SKM-1 (cell line): Measurements from ENCODE around the gene IQGAP1.
"Not testable (repeated sequence)": the region's sequence is repeated elsewhere in the genome, so short reads cannot be mapped to it uniquely, and the experiment has no call there.

Experiments
- DNase-seq: peaks from one replicate; lab custom pipeline; 2025; ENCODE audit not compliant: unreplicated experiment; lab: John Stamatoyannopoulos, UW

IQGAP1 gene

DNA sequence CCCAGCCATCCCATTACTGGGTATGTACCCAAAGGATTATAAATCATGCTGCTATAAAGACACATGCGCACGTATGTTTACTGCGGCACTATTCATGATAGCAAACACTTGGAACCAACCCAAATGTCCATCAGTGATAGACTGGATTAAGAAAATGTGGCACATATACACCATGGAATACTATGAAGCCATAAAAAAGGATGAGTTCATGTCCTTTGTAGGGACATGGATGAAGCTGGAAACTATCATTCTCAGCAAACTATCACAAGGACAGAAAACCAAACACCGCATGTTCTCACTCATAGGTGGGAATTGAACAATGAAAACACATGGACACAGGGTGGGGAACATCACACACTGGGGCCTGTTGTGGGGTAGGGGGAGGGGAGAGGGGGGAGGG lies 22.3 kb downstream of the IQGAP1 start:
- not testable (repeated sequence) for DNase-seq

GRCh38 chr15:90411176-90411575 lies 23.1 kb downstream of the IQGAP1 start:
- no peak for DNase-seq

- DNase-seq = peak; percentile 48
These were observed 24.5 kb downstream of the IQGAP1 start for GRCh38 chr15:90412356-90413194.

GRCh38 chr15:90413411-90414379 lies 25.7 kb downstream of the IQGAP1 start:
- no peak for DNase-seq

DNA sequence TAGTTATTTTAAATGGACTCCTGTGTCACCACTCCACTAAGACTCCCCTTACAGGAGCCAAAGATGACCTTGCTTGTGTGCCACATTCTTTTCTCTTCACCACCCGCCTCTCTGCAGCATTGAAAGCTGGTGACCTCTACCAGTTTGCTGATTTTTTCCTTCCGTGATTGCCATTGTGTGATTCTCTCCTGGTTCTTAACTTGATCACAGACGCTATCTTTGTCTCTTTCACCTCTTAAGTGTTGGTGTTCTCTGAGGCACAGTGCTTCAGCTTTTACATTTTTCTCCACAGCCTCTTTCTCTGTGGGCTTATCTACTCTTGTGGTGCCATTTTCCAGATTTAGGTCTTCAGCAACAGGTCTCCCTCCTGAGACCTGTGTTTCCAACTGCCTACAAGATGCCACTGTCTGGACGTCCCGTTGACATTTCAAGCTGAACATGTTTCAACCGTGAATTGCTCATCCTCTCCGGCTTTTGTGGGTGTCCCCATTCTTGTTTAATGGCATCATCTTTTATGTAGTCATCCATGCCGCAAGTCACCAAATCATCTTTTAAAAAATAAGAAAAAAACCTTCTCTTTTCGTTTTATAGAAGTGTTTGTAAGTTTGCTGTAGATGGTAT lies 26.5 kb downstream of the IQGAP1 start:
- DNase-seq = no peak

DNA sequence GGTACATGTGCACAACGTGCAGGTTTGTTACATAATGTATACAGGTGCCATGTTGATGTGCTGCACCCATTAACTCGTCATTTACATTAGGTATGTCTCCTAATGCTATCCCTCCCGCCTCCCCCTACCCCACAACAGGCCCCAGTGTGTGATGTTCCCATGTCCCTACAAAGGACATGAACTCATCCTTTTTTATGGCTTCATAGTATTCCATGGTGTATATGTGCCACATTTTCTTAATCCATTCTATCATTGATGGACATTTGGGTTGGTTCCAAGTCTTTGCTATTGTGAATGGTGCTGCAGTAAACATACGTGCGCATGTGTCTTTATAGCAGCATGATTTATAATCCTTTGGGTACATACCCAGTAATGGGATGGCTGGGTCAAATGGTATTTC lies 28.0 kb downstream of the IQGAP1 start:
- DNase-seq = not testable (repeated sequence)

- DNase-seq = no peak
These were observed 30.6 kb downstream of the IQGAP1 start for GRCh38 chr15:90418627-90419026.

DNA sequence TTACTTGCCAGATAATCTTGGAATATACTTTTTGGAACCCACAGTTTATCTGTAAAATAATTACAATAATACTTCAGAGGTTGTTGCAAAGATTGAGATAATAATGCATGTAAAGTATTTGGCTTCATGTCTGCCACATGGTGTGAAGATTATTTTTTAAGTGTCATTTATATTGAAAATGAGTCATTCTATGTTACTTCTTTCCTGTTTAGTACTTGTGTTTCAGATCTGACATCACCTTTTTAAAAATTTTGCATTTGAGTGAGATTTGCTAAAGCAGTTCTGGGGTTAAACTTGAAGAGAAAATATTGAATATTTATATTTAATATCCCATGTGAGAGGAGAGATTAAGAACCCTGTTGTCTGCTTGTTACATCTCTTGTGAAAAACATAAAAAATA lies 31.2 kb downstream of the IQGAP1 start:
- no peak for DNase-seq

DNA sequence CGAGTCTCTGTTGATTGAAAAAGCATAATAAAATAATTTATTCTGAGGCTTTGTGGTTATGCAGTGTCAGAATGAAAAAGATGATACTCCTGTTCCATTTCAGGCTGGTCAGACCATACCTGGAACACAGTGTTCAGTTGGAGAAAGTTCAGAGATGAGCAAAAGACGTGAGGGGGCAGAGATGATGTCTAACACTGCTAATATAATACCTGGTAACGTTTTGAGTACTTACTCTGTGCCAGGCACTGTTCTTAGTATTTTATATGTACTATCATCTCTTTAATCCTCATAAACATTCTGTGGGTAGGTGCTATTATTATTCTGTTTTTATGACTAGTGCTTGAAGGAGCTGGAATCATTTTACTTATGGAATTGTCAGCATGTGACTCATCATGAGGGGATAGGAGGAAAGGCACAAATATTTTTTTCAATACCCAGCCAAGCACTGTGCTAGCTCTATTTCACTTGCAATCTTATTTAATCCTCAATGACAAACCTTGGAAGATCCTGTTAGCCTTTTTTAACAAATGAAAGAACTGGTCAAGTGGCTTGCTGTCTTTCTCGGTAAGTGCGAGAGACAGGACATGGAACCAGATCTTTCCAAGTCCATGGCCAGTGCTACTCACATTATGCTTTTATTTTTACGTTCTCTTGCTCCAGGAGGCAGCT lies 31.8 kb downstream of the IQGAP1 start:
- no peak for DNase-seq

DNA sequence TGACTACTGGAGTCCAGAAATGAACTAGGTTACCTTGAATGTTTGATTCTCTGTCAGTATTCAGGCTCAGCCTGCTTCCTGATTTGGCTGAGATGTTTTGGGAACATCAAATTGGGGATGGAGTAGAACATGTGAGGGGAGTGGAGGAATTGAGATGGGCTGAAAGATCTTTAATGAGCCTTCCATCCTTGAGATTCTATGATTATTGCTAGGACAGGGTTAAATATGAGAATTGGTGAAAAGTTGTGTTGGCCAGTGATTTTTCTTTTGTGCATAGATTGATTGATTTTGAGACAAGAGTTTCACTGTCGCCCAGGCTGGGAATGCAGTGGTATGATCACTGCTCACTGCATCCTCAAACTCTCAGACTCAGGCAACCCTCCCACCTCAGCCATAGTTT lies 32.4 kb downstream of the IQGAP1 start:
- DNase-seq = no peak

DNA sequence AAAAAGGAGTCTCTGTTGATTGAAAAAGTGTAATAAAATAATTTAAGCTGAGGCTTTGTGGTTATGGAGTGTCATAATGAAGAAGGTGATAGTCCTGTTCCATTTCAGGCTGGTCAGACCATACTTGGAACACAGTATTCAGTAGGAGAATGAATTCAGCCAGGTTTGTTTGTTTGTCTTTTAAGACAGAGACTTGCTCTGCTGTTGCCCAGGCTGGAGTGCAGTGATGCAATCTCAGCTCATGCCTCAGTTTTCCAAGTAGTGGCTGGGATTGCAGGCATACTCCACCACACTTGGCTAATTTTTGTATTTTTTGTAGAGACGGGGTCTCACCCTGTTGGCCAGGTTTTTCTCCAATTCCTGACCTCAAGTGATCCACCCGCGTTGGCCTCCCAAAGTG lies 33.5 kb downstream of the IQGAP1 start:
- DNase-seq = no peak

GRCh38 chr15:90422043-90422442 lies 34.0 kb downstream of the IQGAP1 start:
- no peak for DNase-seq

DNA sequence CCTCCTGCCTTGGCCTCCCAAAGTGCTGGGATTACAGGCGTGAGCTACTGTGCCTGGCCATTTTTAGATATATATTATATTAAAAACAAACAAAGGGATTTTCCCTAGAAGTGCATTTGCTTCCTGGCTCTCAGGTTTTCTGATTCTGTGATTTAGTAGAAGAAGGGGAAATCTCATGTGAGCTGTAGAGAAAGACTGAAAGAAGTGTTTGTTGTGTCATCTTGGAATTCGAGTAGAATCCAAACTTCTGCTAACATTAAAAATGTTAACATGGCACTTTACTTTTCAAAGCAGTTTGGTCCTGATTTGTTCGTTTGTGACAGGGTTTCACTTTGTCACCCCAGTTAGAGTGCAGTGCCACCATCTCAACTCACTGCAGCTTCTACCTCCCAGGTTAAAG lies 34.9 kb downstream of the IQGAP1 start:
- no peak for DNase-seq

DNA sequence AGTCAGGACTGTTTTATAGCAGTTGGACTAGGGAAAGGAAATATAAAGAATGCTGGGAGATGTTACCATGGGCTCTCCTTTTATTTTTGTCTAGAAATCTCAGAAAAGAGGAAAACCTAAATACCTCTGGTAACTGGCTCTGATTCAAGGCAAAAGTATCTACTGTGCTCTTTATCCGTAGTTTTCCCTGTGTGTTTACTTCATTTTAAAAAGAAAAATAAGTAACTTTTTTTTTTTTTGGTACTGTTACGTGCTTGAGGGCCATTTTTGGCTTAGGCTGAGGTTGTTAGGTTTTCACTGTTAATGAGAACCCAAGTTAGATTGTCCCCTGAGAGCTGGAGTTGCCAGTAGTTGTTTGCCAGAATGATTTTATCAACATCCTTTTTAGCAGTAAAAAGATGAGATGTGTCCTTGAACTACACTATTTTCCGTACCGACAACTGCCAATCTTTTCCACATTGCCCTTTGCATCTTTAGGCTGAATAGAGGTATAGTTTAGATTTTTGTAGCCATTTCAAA lies 35.8 kb downstream of the IQGAP1 start:
- DNase-seq = no peak

GRCh38 chr15:90425726-90426346 lies 37.8 kb downstream of the IQGAP1 start:
- DNase-seq = no peak

DNA sequence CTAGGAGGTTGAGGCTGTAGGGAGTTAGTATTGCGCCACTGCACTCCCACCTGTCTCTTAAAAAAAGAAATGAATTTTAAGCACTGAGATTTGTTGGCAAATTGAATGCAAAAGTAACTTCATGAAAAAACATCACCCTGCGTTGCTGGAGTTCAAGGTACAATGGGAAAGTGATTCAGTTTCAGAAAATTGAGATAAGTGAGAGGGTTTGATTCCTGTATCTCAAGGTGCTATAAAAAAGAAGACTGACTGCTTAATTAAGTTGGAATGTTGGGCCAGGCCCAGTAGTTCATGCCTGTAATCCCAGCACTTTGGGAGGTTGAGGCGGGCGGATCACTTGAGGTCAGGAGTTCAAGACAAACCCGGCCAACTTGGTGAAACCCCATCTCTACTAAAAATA lies 39.1 kb downstream of the IQGAP1 start:
- no peak for DNase-seq

DNA sequence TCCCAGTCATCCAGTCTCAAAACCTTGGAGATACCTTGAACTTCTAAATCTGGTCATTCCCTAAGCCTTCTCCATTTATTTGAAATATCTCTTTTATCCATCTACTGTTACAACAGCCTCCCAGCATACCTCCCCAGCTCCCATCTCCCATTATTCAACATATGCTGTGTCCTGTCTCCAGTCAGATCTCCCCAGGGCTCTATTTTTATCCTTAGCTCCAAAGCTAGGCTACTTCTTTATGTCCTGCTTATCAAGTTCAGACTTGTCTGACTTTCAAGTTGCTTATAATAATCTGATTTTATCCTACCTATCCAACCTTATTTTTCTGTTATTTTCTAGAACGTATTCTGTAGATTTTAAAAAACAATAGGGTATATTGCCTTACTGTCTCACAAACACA lies 44.2 kb downstream of the IQGAP1 start:
- no peak for DNase-seq

DNA sequence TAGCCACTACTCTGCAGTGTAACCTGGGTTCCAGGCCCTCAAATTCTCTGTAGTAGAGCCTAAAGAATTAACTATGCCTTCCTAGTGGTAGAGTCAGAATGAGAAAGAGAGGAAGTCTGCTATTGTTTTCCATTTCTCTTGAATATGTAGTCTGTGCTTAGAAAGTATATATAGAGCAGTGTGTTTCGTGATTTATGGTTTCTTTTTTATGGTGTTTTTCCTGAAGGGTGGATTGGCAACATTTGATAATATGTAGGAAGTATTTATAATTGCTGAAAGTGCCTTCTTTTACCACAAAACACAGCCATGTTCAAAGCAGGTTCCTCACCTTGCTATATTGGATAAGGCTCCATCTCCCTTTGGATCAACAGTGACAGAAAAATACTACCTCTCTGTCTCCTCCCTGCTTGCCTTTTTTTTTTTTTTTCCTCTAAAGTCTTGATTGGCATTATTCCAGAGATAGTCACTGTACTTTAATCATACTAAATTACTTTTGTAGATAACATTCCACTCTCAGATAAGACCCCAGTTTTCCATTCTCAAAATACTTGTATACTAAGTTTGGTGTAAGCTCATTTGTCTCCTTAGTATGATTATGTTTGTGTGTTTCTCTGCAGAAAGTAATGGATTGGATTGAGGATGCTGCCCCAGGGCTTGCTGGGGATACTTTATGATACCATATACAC lies 47.8 kb downstream of the IQGAP1 start:
- no peak for DNase-seq

DNA sequence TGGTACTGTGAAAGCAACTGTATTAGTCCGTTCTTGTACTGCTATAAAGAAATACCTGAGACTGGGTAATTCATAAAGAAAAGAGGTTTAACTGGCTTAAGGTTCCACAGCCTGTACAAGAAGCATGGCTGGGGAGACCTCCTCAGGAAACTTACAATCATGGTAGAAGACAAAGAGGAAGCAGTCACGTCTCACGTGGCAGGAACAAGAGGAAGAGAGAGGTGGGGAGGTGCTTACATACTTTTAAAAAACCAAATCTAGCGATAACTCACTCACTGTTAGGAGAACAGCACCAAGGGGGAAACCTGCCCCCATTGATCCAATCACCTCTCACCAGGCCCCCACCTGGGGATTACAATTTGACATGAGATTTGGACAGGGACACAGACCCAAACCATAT lies 48.9 kb downstream of the IQGAP1 start:
- no peak for DNase-seq

DNA sequence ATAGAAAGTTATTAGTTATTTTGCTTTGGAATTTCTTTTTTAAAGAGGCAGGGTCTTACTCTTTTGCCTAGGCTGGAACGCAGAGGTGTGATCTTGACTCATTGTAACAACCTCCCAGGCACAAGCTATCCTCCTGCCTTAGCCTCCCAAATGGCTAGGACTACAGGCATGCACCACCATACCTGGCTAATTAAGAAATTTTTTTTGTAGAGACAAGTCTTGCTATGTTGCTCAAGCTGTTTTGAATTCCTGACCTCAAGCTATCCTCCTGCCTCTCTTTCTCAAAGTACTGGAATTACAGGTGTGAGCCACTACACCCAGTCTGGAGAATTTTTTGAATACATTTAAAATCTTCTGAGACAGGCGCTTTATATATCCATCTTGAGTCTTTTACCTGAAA lies 49.5 kb downstream of the IQGAP1 start:
- no peak for DNase-seq
